A549 (cell line): ENCODE results near the gene PI4KA.

Experiments used
- BHLHE40 ChIP-seq: IDR thresholded peaks from 2 replicates; pipeline ENCODE4 v1.6.1; 2012; ENCODE audit warnings: low read depth, low read length, inconsistent platforms
- CHD4 ChIP-seq: fragments of 200-600 bp; sonication (generic); IDR thresholded peaks from 2 replicates; pipeline ENCODE4 v1.6.1; 2016; ENCODE audit warnings: antibody characterized with exemption, mild to moderate bottlenecking, borderline replicate concordance
- EP300 ChIP-seq, 2 experiments: fragments of >200 bp; sonication (Bioruptor Twin); formaldehyde crosslinking; IDR thresholded peaks; 2 replicates in 1 of 2; 3 replicates in 1 of 2; pipeline ENCODE4 v1.6.1; 2016 to 2017
- JUN ChIP-seq, 2 experiments: fragments of >200 bp; sonication (Bioruptor Twin); formaldehyde crosslinking; IDR thresholded peaks; 2 replicates in 1 of 2; 3 replicates in 1 of 2; pipeline ENCODE4 v1.6.1; 2016 to 2017
- KDM1A ChIP-seq: fragments of 200-600 bp; sonication (generic); IDR thresholded peaks from 2 replicates; pipeline ENCODE4 v1.6.1; 2016; ENCODE audit warnings: low read depth, mild to moderate bottlenecking
- MAFK ChIP-seq: fragments of 450-650 bp; IDR thresholded peaks from 2 replicates; pipeline ENCODE4 v1.6.1; 2014; ENCODE audit not compliant: partially characterized antibody
- MYC ChIP-seq: IDR thresholded peaks from 2 replicates; pipeline ENCODE4 v1.6.1; 2012; ENCODE audit warnings: mild to moderate bottlenecking, inconsistent platforms, low read length, improper control_type of control experiment, borderline replicate concordance
- POLR2A ChIP-seq: IDR thresholded peaks from 2 replicates; pipeline ENCODE4 v1.6.1; 2012; ENCODE audit warnings: mild to moderate bottlenecking, low read length
- RAD21 ChIP-seq, 2 experiments: fragments of >200 bp in 1 of 2; sonication (Bioruptor Twin) in 1 of 2; formaldehyde crosslinking in 1 of 2; IDR thresholded peaks in 1 of 2; conservative IDR thresholded peaks in 1 of 2; 2 replicates in 1 of 2; 3 replicates in 1 of 2; pipeline ENCODE4 v1.6.1; 2012 to 2018; ENCODE audit warnings: inconsistent platforms in 1 of 2
- RCOR1 ChIP-seq: fragments of 150-350 bp; IDR thresholded peaks from 2 replicates; pipeline ENCODE4 v1.6.1; 2014; ENCODE audit warnings: antibody characterized with exemption, low read length, low read depth
- TF ChIP-seq, protein P1 (sequence below): fragments of >200 bp; sonication (Bioruptor Twin); formaldehyde crosslinking; IDR thresholded peaks from 3 replicates; pipeline ENCODE4 v1.5.1; 2016
- TF ChIP-seq, protein P2 (sequence below): IDR thresholded peaks from 2 replicates; pipeline ENCODE4 v1.6.1; 2012
- TF ChIP-seq, protein P3 (sequence below): fragments of 200-600 bp; sonication (generic); IDR thresholded peaks from 2 replicates; pipeline ENCODE4 v1.6.1; 2016; ENCODE audit warnings: antibody characterized with exemption, mild to moderate bottlenecking, moderate library complexity
- TF ChIP-seq, protein P4 (sequence below): fragments of 450-650 bp; IDR thresholded peaks from 2 replicates; pipeline ENCODE4 v1.6.1; 2014; ENCODE audit warnings: antibody characterized with exemption

DNA sequence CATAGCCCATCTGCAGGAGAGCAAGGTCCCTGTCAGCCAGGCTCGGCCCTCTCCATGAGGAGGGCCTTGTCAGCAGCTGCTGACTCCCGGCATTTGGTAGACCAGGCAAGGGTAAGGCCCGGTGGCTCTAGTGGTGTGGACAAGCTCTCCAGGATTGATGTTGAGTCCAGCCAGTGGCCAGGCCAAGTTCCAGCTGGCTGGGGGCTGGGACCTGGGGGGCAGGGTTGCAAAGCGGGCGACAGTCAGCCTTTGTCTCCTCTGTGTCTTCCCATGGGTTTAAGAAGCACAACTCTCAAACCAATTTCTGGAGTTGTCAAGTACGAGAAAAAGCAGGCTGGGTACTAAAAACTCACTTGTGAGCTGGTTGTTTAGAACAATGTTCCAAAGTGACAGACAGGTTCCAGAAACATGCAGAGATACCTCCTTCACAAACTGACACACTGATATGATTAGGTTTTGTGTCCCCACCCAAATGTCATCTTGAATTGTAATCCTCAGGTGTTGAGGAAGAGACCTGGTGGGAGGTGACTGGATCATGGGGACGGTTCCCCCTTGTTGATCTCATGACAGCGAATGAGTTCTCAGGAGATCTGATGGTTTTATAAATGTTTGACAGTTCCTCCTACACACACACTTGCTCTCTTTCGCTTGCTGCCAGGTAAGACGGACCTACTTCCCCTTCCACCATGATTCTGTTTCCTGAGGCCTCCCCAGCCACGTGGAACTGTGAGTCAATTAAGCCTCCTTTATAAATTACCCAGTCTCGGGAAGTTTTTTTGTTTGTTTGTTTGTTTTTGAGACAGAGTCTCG, 137.0 kb downstream of the PI4KA start:
- TF ChIP-seq RCOR1: no peak
- TF ChIP-seq RAD21 (conservative IDR thresholded peaks at IDR 0.05 in 1 of 2, IDR thresholded peaks at IDR 0.05 in 1 of 2): no peak
- TF ChIP-seq, protein P1, sequence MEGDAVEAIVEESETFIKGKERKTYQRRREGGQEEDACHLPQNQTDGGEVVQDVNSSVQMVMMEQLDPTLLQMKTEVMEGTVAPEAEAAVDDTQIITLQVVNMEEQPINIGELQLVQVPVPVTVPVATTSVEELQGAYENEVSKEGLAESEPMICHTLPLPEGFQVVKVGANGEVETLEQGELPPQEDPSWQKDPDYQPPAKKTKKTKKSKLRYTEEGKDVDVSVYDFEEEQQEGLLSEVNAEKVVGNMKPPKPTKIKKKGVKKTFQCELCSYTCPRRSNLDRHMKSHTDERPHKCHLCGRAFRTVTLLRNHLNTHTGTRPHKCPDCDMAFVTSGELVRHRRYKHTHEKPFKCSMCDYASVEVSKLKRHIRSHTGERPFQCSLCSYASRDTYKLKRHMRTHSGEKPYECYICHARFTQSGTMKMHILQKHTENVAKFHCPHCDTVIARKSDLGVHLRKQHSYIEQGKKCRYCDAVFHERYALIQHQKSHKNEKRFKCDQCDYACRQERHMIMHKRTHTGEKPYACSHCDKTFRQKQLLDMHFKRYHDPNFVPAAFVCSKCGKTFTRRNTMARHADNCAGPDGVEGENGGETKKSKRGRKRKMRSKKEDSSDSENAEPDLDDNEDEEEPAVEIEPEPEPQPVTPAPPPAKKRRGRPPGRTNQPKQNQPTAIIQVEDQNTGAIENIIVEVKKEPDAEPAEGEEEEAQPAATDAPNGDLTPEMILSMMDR: no peak
- no peak for TF ChIP-seq MYC
- TF ChIP-seq MAFK: no peak
- no peak for TF ChIP-seq CHD4
- TF ChIP-seq, protein P2, sequence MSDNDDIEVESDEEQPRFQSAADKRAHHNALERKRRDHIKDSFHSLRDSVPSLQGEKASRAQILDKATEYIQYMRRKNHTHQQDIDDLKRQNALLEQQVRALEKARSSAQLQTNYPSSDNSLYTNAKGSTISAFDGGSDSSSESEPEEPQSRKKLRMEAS: no peak
- TF ChIP-seq EP300 (IDR thresholded peaks at IDR 0.05): no peak
- TF ChIP-seq POLR2A: no peak
- no peak for TF ChIP-seq KDM1A
- TF ChIP-seq, protein P3, sequence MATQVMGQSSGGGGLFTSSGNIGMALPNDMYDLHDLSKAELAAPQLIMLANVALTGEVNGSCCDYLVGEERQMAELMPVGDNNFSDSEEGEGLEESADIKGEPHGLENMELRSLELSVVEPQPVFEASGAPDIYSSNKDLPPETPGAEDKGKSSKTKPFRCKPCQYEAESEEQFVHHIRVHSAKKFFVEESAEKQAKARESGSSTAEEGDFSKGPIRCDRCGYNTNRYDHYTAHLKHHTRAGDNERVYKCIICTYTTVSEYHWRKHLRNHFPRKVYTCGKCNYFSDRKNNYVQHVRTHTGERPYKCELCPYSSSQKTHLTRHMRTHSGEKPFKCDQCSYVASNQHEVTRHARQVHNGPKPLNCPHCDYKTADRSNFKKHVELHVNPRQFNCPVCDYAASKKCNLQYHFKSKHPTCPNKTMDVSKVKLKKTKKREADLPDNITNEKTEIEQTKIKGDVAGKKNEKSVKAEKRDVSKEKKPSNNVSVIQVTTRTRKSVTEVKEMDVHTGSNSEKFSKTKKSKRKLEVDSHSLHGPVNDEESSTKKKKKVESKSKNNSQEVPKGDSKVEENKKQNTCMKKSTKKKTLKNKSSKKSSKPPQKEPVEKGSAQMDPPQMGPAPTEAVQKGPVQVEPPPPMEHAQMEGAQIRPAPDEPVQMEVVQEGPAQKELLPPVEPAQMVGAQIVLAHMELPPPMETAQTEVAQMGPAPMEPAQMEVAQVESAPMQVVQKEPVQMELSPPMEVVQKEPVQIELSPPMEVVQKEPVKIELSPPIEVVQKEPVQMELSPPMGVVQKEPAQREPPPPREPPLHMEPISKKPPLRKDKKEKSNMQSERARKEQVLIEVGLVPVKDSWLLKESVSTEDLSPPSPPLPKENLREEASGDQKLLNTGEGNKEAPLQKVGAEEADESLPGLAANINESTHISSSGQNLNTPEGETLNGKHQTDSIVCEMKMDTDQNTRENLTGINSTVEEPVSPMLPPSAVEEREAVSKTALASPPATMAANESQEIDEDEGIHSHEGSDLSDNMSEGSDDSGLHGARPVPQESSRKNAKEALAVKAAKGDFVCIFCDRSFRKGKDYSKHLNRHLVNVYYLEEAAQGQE: no peak
- no peak for TF ChIP-seq JUN (IDR thresholded peaks at IDR 0.05)
- TF ChIP-seq, protein P4, sequence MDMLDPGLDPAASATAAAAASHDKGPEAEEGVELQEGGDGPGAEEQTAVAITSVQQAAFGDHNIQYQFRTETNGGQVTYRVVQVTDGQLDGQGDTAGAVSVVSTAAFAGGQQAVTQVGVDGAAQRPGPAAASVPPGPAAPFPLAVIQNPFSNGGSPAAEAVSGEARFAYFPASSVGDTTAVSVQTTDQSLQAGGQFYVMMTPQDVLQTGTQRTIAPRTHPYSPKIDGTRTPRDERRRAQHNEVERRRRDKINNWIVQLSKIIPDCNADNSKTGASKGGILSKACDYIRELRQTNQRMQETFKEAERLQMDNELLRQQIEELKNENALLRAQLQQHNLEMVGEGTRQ: no peak
- TF ChIP-seq BHLHE40: no peak
